Measurements from ENCODE around the gene PRKAB1. TPM values are rescaled to one million over a fixed set of nuclear protein-coding genes. Genes with fewer than 3 reads are reported as not detected.

Gene PRKAB1
- total RNA-seq, 1 experiment from 2014 or later, result 42.2 TPM

DNA sequence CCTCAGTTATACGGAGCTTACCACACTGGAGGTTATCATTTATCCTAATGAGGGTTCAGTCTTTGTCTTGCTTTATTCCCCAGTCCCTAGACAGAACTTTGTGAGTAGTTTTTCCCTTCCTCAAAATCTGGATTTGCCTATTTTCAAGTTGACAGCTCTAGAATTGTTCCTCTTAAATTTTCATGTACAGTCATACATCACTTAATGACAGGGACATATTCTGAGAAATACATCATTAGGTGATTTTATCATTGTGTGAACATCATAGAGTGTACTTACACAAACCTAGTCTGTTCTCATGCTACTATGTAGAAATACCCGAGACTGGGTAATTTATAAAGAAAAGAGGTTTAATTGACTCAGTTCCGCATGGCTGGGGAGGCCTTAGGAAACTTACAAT is 3.1 kb downstream of the PRKAB1 start:
- H4K8ac ChIP-seq (replicated peaks; ENCODE audit: insufficient read length, low read depth, low read length), result no peak overlapping the region
- Mint-ChIP-seq H3K27ac (no peak overlapping the region), H3K9me3 (no peaks in the 10 kb centered on the region), H3K27me3 (ENCODE audit: low read depth) (no peaks in the 10 kb centered on the region), H3K4me1 (peaks cover 10 to 15% of the 10 kb centered on the region in 2 experiments), H3K36me3 (ENCODE audit: insufficient read depth in 1 of 3, low read depth in 3 of 3) (peaks cover 38 to 68% (median 61%) of the 10 kb centered on the region in 3 experiments), H3K4me3 (no peak overlapping the region)
- no peak overlapping the region for H3K27ac ChIP-seq (ENCODE audit: insufficient read length, low read depth, low read length)
- no peak for TF ChIP-seq CTCF (conservative IDR thresholded peaks at IDR 0.05)
- no peak overlapping the region for H3T11ph ChIP-seq (ENCODE audit: low read length)
- no peak for DNase-seq
- H2BK5ac ChIP-seq (ENCODE audit: insufficient read length, low read length), result no peak overlapping the region
- H4K5ac ChIP-seq (ENCODE audit: insufficient read length, low read depth, low read length), result no peak overlapping the region
- H3K9me3 ChIP-seq (ENCODE audit: control insufficient read depth, low read depth, low read length), result no peaks in the 10 kb centered on the region
- H3K14ac ChIP-seq (ENCODE audit: insufficient read depth, low read length), result no peak overlapping the region
- H4K20me1 ChIP-seq (ENCODE audit: control insufficient read depth, insufficient read depth, insufficient read length), result no peaks in the 10 kb centered on the region
- H3K18ac ChIP-seq (ENCODE audit: insufficient read length, low read depth, low read length), result no peak overlapping the region
- H3K4me2 ChIP-seq (ENCODE audit: insufficient read depth, insufficient read length, low read length), result no peak overlapping the region
- H2AK5ac ChIP-seq (ENCODE audit: insufficient read length, low read length), result no peak overlapping the region
- H2BK20ac ChIP-seq (ENCODE audit: low read depth, low read length, poor library complexity, severe bottlenecking), result no peak overlapping the region
- no peaks in the 10 kb centered on the region for H3K4me1 ChIP-seq (ENCODE audit: insufficient read depth, low read length)
- H3K79me1 ChIP-seq (ENCODE audit: insufficient read depth, low read depth, low read length, poor library complexity, severe bottlenecking), result peaks cover 4% of the 10 kb centered on the region
- no peak overlapping the region for H3K23ac ChIP-seq (ENCODE audit: insufficient read length, low read depth, low read length)
- H2BK12ac ChIP-seq (ENCODE audit: insufficient read length, low read depth, low read length), result no peak overlapping the region
- H3K23me2 ChIP-seq (ENCODE audit: insufficient read length, low read depth, low read length, poor library complexity, severe bottlenecking), result no peaks in the 10 kb centered on the region
- H3K79me2 ChIP-seq (ENCODE audit: insufficient read depth, low read length), result no peaks in the 10 kb centered on the region
- no CpG with 5 or more reads among the region's 3 CpGs for WGBS (ENCODE audit: extremely low coverage, insufficient read length, low lambda C conversion rate)
- no peak overlapping the region for H2BK120ac ChIP-seq (ENCODE audit: low read depth, low read length, poor library complexity, severe bottlenecking)
- no peak overlapping the region for H4K91ac ChIP-seq (ENCODE audit: insufficient read length, low read depth, low read length)
- no peak overlapping the region for H2BK15ac ChIP-seq (ENCODE audit: low read depth, low read length)
- no peak overlapping the region for H3K9ac ChIP-seq (ENCODE audit: extremely low read depth, insufficient read length, low read length)
- H2AFZ ChIP-seq (ENCODE audit: low read length), result no peak overlapping the region
- no peaks in the 10 kb centered on the region for H3K27me3 ChIP-seq (ENCODE audit: insufficient read depth, low read length)
- H3K4ac ChIP-seq (ENCODE audit: low read depth, low read length), result no peak overlapping the region
- no peak overlapping the region for H3K56ac ChIP-seq (ENCODE audit: insufficient read length, low read depth, low read length)

Data from H9 (cell line).